OCI-LY7 (cell line): ENCODE results near the gene MED14.

Source experiments
- CTCF ChIP-seq: fragments of 200-600 bp; sonication (generic); conservative IDR thresholded peaks from 2 replicates; pipeline ENCODE4 v1.5.1; 2014; ENCODE audit warnings: mild to moderate bottlenecking, antibody characterized with exemption, low read length, moderate library complexity, mixed read lengths
- EZH2phosphoT487 ChIP-seq: fragments of 200-600 bp; sonication (generic); IDR thresholded peaks from 2 replicates; pipeline ENCODE4 v1.6.1; 2018; ENCODE audit warnings: low read depth, borderline replicate concordance, mild to moderate bottlenecking, mixed run types, antibody characterized with exemption, low read length, moderate library complexity, mixed read lengths

GRCh38 chrX:40683245-40683644 lies 52.1 kb downstream of the MED14 start:
- TF ChIP-seq CTCF (no peak), EZH2phosphoT487 (no peak)
